Erythroblast (primary cell): ENCODE results near the gene ZBTB47.

Source experiments
- GATA1 ChIP-seq: IDR thresholded peaks from 2 replicates; pipeline ENCODE4 v1.6.1; 2011; ENCODE audit warnings: low read depth, mild to moderate bottlenecking, control low read depth, low read length, moderate library complexity
- POLR2A ChIP-seq: IDR thresholded peaks from 2 replicates; pipeline ENCODE4 v1.6.1; 2011; ENCODE audit warnings: mild to moderate bottlenecking, low read length

- no peak for TF ChIP-seq POLR2A
- TF ChIP-seq GATA1, result no peak
These were observed 38.5 kb downstream of the ZBTB47 start for GRCh38 chr3:42691816-42692666.
